Measurements from ENCODE around the gene RBBP4. TPM values are rescaled to one million over a fixed set of nuclear protein-coding genes. Genes with fewer than 3 reads are reported as not detected.

Gene RBBP4
- total RNA-seq, 1 experiment from 2014 or later: 165 TPM

DNA sequence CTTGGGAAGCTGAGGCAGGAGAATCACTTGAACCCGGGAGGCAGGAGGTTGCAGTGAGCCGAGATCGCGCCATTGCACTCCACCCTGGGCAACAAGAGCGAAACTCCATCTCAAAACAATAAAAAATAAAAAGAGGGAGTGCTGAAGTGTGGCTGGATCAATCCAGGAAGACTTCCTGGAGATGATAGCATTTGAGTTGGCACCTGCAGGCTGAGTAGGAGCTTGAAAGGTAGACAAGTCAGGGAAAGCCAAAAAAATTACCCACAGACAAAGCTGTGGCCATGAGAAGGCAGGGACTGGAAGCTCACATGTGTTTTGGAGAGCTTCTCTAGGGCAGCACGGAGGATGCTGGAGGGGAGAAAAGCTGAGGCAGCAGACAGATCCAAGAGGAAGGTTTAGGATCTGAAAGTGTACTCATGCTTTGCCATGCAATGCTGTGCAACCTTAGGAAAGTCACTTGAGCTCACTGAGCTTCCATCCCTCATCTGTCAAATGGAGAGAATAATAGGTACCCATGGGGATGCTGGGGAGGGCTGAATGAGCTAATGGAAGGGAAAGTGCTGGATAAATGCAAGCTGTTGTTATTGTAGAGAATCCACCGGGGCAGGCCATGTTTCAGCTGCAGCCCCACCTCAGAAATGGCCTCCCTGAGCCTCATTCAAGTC lies 77.5 kb downstream of the RBBP4 start:
- intact Hi-C loops (cut with micrococcal nuclease): loop anchor here (5.0 kb wide), 1 partner anchor 34 kb away; no protein-coding TSS in a partner anchor
- Mint-ChIP-seq H3K27me3 (ENCODE audit: insufficient read depth, unreplicated experiment) (no peaks in the 10 kb centered on the region), H3K4me1 (ENCODE audit: insufficient read depth, unreplicated experiment) (peaks cover 22% of the 10 kb centered on the region), H3K4me3 (ENCODE audit: unreplicated experiment) (no peak overlapping the region), H3K27ac (ENCODE audit: low read depth, unreplicated experiment) (no peak overlapping the region), H3K9me3 (ENCODE audit: unreplicated experiment) (no peaks in the 10 kb centered on the region), H3K36me3 (ENCODE audit: insufficient read depth, unreplicated experiment) (no peaks in the 10 kb centered on the region)
- no TSS peak for BruUV-seq (replicated peaks)
- POLR2A ChIA-PET: interaction anchor here (0.5 to 1.7 kb wide), 4 partner anchors 14 to 44 kb away, joined by 3 to 4 read pairs (median 4); no protein-coding TSS in a partner anchor
- DNase-seq (ENCODE audit: unreplicated experiment): no peak
- CTCF ChIA-PET: interaction anchor here (0.6 to 5.6 kb wide), 4 partner anchors 11 to 44 kb away, joined by 3 to 29 read pairs (median 4); no protein-coding TSS in a partner anchor
- TF ChIP-seq, protein P1, sequence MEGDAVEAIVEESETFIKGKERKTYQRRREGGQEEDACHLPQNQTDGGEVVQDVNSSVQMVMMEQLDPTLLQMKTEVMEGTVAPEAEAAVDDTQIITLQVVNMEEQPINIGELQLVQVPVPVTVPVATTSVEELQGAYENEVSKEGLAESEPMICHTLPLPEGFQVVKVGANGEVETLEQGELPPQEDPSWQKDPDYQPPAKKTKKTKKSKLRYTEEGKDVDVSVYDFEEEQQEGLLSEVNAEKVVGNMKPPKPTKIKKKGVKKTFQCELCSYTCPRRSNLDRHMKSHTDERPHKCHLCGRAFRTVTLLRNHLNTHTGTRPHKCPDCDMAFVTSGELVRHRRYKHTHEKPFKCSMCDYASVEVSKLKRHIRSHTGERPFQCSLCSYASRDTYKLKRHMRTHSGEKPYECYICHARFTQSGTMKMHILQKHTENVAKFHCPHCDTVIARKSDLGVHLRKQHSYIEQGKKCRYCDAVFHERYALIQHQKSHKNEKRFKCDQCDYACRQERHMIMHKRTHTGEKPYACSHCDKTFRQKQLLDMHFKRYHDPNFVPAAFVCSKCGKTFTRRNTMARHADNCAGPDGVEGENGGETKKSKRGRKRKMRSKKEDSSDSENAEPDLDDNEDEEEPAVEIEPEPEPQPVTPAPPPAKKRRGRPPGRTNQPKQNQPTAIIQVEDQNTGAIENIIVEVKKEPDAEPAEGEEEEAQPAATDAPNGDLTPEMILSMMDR (IDR thresholded peaks at IDR 0.05; ENCODE audit: unreplicated experiment): no peak

DNA sequence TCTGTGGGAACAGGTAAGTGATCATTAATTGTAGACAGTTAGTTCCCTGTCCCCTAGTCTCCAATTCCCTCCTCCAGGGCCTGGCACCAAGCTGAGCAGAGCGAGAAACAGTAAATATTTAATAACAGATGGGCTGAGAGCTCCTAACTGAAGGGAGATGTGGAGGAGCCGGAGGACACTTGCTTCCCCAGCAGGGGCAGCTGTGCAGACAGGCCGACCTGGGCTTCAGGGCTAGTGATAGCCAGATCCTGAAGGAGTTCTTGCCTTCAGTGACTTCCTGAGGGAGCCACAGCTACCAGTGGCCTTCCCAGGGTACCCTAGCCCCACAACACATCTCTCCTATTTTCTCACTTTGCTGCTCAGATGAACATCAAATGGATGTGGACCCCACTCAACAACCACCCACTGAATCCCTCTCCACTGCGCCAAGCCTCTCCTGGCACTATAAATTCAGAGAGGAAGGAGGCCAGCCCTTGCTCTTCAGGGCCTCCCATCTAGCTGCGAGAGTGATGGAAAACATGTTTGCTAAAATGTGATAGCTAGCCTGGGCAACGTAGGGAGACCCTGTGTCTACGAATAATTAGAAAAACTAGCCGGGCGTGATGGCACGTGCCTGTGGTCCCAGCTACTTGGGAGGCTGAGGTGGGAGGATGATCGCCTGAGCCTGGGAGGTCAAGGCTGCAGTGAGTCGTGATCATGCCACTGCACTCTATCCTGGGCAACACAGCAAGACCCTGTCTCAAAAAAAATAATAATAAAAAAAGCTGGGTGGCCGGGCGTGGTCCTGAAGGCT lies 78.4 kb downstream of the RBBP4 start:
- Mint-ChIP-seq H3K4me3 (ENCODE audit: unreplicated experiment) (no peak overlapping the region), H3K27me3 (ENCODE audit: insufficient read depth, unreplicated experiment) (no peaks in the 10 kb centered on the region), H3K9me3 (ENCODE audit: unreplicated experiment) (no peaks in the 10 kb centered on the region), H3K27ac (ENCODE audit: low read depth, unreplicated experiment) (no peak overlapping the region), H3K36me3 (ENCODE audit: insufficient read depth, unreplicated experiment) (no peaks in the 10 kb centered on the region), H3K4me1 (ENCODE audit: insufficient read depth, unreplicated experiment) (peaks cover 21% of the 10 kb centered on the region)
- ChIA-PET CTCF (interaction anchor here (0.6 to 5.6 kb wide), 3 partner anchors 12 to 17 kb away, joined by 3 to 29 read pairs (median 4); no protein-coding TSS in a partner anchor), POLR2A (interaction anchor here (0.5 to 1.7 kb wide), 6 partner anchors 13 to 359 kb away, joined by 3 to 4 read pairs (median 4); no protein-coding TSS in a partner anchor)
- intact Hi-C loops (cut with micrococcal nuclease): loop anchor here (5.0 kb wide), 1 partner anchor 33 kb away; no protein-coding TSS in a partner anchor
- TF ChIP-seq, protein P1 (IDR thresholded peaks at IDR 0.05; ENCODE audit: unreplicated experiment): no peak
- no peak for DNase-seq (ENCODE audit: unreplicated experiment)
- no TSS peak for BruUV-seq (replicated peaks)

DNA sequence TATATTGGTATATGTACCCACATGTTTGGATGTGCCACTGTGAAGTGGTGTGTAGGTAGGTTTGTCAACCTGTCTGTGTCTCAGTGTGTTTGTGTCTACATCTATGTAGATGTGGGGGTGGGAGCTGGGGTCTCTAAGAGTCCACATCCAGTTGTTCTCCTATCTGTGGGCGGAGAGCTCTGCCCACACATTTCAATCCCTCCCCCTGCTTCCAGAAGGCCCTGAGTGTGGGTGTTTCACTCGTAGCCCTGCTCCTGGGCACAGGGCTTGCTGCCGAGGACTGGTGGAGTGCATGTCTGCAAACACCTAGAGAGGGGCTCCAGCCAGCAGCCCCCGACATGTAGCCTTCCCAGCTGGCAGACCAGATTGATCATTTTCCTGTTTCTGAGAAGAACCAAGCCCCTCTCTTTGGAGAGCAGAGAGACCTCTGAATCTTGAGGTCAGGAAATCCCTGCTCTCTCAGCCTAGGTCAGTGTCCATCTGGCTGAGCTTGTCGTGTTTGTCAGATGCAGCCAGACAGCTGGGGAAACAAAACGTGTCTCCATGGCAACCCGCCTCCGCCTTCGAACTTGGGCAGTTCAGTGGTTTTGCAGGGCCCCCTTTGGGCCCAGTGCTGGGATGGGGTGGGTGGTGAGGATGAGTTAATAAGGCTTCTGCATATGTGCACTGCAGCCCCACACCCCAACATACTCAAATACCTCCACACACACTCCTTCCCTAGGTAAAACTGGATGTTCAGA lies 82.7 kb downstream of the RBBP4 start:
- no peak overlapping the region for H3K4me3 Mint-ChIP-seq (ENCODE audit: unreplicated experiment)
- POLR2A ChIA-PET: no interaction called here
- intact Hi-C loops (cut with micrococcal nuclease): no loop called here
- TF ChIP-seq, protein P1 (IDR thresholded peaks at IDR 0.05; ENCODE audit: unreplicated experiment): no peak
- H3K9me3 Mint-ChIP-seq (ENCODE audit: unreplicated experiment): no peaks in the 10 kb centered on the region
- BruUV-seq (replicated peaks): no TSS peak
- peaks cover 6% of the 10 kb centered on the region for H3K36me3 Mint-ChIP-seq (ENCODE audit: insufficient read depth, unreplicated experiment)
- no peak for DNase-seq (ENCODE audit: unreplicated experiment)
- CTCF ChIA-PET: interaction anchor here (0.5 to 1.1 kb wide), 4 partner anchors 21 to 418 kb away, joined by 3 to 4 read pairs (median 3); no protein-coding TSS in a partner anchor
- H3K27me3 Mint-ChIP-seq (ENCODE audit: insufficient read depth, unreplicated experiment): no peaks in the 10 kb centered on the region
- peaks cover 6% of the 10 kb centered on the region for H3K4me1 Mint-ChIP-seq (ENCODE audit: insufficient read depth, unreplicated experiment)
- H3K27ac Mint-ChIP-seq (ENCODE audit: low read depth, unreplicated experiment): no peak overlapping the region

Other genes starting within 250 kb of the RBBP4 start
- gene ZBTB8B, start 186.1 kb upstream of the RBBP4 start, total RNA-seq (2022): not detected in 2 replicates
- 11.5 and 15.1 TPM in 2 replicates for gene ZBTB8A, start 111.8 kb upstream of the RBBP4 start, total RNA-seq (2022)
- 66.2 and 81.1 TPM in 2 replicates for gene ZBTB8OS, start 658 bp upstream of the RBBP4 start, total RNA-seq (2022)
- gene SYNC, start 51.6 kb downstream of the RBBP4 start, total RNA-seq (2022): 1.1 and 1.9 TPM in 2 replicates
- gene YARS1, start 166.2 kb downstream of the RBBP4 start, total RNA-seq (2022): 347 and 372 TPM in 2 replicates
- 24.4 and 34.1 TPM in 2 replicates for gene S100PBP, start 166.4 kb downstream of the RBBP4 start, total RNA-seq (2022)
- not detected in 2 replicates for gene FNDC5, start 219.7 kb downstream of the RBBP4 start, total RNA-seq (2022)
- gene HPCA, start 235.3 kb downstream of the RBBP4 start, total RNA-seq (2022): not detected in 2 replicates

All from MCF 10A (cell line).